H1 (cell line): ENCODE data around the gene HDAC7. TPM values are rescaled to one million over a fixed set of nuclear protein-coding genes. Genes with fewer than 3 reads are reported as not detected.

Experiments used
- BRCA1 ChIP-seq: IDR thresholded peaks from 2 replicates; pipeline ENCODE4 v1.6.1; 2012; ENCODE audit warnings: low read depth, low read length, improper control_type of control experiment
- HDAC2 ChIP-seq, 2 experiments: fragments of 300-600 bp in 1 of 2; sonication (generic) in 1 of 2; IDR thresholded peaks; 2 replicates each; pipeline ENCODE4 v1.6.1; 2011 to 2012; ENCODE audit warnings: low read depth in 2 of 2, low read length in 2 of 2, mild to moderate bottlenecking in 2 of 2, moderate library complexity in 2 of 2, borderline replicate concordance in 1 of 2, inconsistent platforms in 1 of 2
- POU5F1 ChIP-seq: IDR thresholded peaks from 2 replicates; pipeline ENCODE4 v1.6.1; 2011; ENCODE audit warnings: low read depth, mild to moderate bottlenecking, low read length, moderate library complexity
- SIN3A ChIP-seq, 2 experiments: IDR thresholded peaks in 1 of 2; conservative IDR thresholded peaks in 1 of 2; 2 replicates each; pipeline ENCODE4 v1.6.1; 2011 to 2012; ENCODE audit warnings: low read length in 2 of 2, improper control_type of control experiment in 1 of 2, low read depth in 1 of 2, mild to moderate bottlenecking in 1 of 2
- SP1 ChIP-seq: IDR thresholded peaks from 2 replicates; pipeline ENCODE4 v1.6.1; 2011; ENCODE audit warnings: low read depth, low read length
- SRF ChIP-seq: IDR thresholded peaks from 2 replicates; pipeline ENCODE4 v1.6.1; 2011; ENCODE audit warnings: mild to moderate bottlenecking, low read depth, low read length, moderate library complexity
- TAF1 ChIP-seq: IDR thresholded peaks from 2 replicates; pipeline ENCODE4 v1.6.1; 2011; ENCODE audit warnings: mild to moderate bottlenecking, low read depth, low read length
- polyA plus RNA-seq, 7 experiments: library from polyadenylated mRNA; depleted of rRNA in 3 of 7; stranded (reverse) in 5 of 7; unstranded in 2 of 7; fragments of >200 nt in 5 of 7; fragments of 200-250 nt in 2 of 7; gene quantifications; 1 replicate in 5 of 7; 2 replicates in 1 of 7; 4 replicates in 1 of 7; pipeline versions ENCODE4 v1.2.1 to v1.2.3, GENCODE V29; 2011 to 2013; ENCODE audit warnings: missing spikeins in 2 of 7, mixed read lengths in 2 of 7
- total RNA-seq: library from RNA; stranded (reverse); fragmentation: NEBNext Ultra II Directional; extraction: Animal tissue kit (Norgen Biotek cat#: 25700); gene quantifications from 2 replicates; pipeline ENCODE4 v1.2.1, GENCODE V29; 2021

Gene HDAC7
- total and polyA plus RNA-seq, 2 of the 8 experiments (the other 6 are each of a cell fraction or from before 2014, with no cell fraction given) = 25.5 to 84.9 TPM

DNA sequence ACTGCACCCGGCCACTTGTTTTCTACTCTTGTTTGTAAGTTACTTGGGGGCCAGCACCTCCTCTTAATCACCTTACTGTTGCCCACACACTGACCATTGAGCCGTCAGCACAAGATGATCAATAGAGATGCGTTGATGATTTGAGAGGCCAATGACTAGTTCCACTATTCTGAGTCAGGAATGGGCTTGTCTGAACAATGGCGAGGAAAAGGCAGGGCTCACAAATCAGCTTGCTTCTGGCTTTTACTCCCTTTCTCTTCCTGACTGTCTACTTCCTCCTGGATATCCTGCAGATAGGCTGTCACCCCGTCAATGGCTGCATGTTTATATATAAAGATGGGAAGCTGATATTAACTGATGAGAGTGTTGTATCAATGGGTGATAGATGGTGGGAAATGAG is 29.1 kb upstream of the HDAC7 start (continued):
- TF ChIP-seq SRF (no peak), SP1 (no peak), TAF1 (no peak), BRCA1 (no peak), POU5F1 (no peak), SIN3A (conservative IDR thresholded peaks at IDR 0.05 in 1 of 2, IDR thresholded peaks at IDR 0.05 in 1 of 2; ENCODE audit: low read depth in 1 of 2, low read length in 2 of 2) (no peak), HDAC2 (IDR thresholded peaks at IDR 0.05; ENCODE audit: borderline replicate concordance in 1 of 2, low read depth in 2 of 2, low read length in 2 of 2) (no peak)
